Endothelial cell of coronary artery (primary cell): Measurements from ENCODE around the gene CIC. TPM values are rescaled to one million over a fixed set of nuclear protein-coding genes. Genes with fewer than 3 reads are reported as not detected.

Experiments used
- total RNA-seq: library from RNA; depleted of rRNA; stranded (reverse); fragments of >200 nt; gene quantifications from 2 replicates; pipeline ENCODE4 v1.2.3, GENCODE V29; 2014

Gene CIC
- total RNA-seq, result 11.9 and 19.3 TPM in 2 replicates

DNA sequence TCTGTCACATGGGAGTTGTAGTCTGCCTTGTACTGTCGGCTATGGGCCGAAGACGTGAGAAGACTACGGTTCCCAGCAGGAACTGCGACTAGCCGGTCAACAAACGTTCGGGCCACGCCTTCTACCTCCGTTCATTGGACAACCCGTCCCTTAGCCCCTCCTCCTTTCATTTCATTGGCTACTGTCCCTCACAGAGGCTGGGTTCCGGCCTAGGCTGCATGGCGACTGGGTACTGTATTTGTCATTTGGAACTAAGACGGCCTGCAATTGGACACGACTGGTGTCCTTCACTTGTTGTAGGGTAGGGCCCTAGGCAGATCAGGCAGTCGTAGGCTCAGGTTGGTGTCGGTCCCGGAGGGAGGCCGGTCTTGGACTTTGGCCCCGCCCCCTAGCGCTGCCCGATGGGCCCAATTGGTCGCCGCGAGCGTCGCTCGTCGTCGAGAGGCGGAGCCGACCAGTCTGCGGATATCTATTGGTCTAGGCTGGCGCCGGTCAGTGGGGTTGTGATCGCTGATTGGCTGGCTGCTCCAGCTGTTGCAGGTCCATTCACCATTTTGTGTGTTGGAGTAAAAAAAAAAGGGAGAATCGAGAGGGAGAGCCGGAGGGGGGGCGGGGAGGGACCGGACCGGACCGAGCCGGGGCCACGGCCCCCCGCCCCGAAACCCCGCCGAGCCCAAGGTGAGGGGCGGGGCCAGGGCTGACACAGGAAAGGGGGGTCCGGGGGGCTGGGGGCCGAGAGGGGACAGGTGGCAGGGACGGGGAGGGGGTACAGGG is at the start of gene CIC:
CIC (plus strand) TSS at position 549 of the 774 bp plus-strand sequence. CDS start 2,532 bp downstream, outside the sequence.

DNA sequence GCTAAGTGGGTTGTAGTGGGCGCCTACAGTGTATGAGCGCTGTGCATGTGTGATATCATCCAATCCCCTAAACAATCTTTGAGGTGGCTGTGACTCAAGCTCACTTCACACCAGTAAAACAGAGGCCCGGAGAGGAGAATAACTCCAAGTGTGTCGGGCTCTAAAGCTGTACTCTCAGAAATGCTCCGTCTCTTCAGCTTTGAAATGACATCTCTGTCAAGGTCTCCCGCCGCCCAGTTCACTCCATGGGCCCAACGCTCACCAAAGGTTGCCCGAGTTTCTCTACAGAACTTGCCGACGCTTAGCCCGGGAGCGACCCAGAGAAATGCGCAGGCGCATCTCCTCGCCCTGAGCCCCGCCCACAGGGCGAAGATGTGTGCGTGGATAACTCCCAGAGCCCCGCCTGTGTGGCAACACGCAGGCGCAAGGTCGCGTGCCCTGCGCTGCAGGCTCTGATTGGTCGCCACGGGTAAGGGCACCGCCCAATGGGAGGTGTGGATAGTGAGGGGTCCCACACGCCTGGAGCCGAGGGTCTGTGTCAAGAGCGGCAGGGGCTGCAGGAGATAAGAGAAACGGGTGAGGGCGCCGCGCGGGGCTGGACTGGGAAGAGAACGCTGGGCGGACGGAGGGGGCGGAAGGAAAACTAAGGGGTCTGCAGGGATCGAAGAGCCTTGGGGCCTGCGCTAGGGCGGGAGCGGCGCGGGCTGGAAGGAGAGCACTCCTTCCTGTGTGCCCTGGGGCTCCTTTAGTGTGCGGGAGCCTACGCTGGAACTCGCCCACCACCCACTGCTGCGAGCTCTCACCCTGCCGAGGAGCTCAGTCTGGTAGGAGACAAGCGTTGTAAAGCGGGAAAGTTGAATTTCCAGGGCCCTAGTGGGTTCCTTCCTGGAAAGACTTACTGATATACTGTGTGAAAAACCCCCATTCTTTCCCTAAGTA is 49.0 kb upstream of the CIC start, which contains the start of gene ZNF526:
ZNF526 (plus strand) TSS at position 501 of the 939 bp plus-strand sequence. CDS start 4,092 bp downstream, outside the sequence.

DNA sequence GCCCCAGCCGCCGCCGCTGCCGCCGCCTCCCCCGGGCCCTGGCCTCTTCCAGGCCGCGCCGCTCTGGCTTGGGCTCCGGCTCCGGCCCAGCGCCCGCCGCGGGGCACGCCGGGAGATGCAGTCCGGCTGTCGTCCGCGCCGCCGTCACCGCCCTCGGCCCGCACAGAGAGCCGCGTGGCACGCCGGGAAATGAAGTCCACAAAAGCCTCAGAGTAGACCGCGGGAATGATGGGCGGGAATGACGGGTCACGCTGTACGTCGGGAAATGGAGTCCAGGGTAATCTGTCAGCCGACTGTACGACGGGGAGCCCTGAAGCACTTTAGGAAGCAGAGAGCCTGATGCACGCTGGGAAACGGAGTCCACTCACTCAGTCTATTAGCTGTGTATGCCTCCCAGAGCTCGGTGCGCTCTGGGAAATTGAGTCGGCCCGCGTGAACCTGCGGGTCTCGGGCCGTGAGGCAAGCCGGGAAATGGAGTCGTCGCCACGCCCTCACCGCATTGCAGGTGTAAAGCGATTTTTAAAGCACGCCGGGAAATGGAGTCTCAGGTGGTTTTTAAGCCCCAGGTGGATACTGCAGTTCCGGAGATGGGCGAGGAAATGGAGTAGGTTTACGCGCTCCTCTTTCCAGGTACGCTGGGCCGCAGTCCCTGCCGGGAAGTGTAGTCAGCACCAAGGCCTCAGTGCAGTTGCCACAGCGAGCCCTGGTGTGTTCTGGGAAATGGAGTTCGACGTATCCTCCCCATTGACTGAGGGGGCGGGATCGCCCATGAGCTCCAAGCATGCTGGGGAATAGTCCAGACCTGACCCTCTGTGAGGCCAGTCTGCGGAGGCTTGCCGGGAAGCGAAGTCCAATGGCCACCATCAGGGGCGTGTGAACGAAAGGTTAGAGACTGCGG is 26.3 kb upstream of the CIC start, which contains the start of gene GSK3A:
GSK3A (minus strand) TSS at position 91 of the 898 bp plus-strand sequence. CDS start 137 bp downstream, outside the sequence.

DNA sequence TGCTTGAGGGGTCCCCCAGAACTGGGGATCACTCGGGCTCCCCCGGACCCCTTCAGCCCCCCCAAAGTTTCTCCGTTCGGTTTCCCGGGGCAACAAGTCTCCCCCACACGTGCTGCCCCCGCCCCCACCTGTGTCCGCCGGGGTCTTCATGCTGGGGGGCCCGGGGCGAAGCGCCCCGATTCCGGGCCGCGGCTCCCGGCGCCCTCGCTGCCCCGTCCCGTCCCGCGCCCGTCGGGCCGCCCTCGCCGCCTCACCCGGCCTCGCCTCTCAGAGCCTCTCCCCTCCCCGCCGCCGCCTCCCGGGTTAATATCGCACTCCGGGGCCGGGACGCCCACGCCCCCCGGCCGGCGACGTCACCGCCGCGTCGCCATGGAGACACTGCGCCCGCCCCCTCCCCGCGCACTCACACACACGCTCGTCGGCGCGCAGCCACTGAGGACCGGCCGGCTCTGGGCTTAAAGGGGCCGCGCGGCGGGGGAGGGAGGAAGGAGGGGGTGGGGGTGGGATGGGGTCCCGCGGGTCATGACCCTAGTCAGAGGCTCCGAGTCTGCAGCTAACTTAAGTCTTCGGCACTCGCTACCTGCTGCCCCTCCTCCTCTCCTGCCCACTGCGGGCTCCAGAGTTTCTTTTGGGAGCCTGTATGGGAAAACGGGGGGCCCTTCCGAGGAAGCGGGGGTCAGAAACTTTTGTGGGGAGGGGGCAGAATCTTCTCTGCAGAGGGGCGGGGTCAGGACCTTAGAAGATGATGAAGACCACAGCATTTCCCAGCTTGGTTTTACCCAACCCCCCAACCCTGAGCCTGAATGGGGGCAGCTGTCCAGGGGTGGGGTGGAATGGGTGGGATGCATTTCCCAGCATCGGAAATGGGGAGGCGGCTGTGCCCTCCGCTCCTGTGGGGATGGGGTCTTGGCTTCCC is 13.9 kb upstream of the CIC start, which contains the start of gene ERF:
ERF (minus strand) TSS at position 279 of the 916 bp plus-strand sequence; CDS start at position 150, 129 bp downstream.

DNA sequence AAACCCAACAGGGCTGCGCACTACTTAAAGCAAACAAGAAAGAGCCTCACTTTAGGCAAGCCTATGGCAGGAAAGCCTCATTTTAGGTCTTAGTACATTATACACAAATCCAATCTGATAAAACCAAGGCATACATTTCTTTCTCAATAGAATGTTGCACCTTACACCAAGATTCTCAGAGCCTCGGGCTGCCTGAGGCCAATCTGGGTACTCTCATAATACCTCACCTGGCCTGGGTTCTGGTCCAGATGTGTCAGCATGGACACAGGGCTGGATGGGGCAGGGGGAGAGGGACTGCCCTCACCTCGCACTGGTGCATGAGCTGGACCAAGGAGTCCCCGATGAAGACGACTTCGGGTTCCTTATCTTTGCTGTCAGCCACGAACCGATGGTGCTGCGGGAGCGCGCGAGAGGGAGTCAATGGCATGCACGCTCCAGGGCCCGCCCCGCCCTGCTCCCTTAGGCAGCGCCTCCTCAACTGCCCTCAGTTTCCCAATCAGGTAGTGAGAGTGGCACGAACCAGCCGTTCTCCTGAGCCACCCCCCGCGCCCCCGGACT is 32.7 kb downstream of the CIC start, which contains the start of gene PRR19:
PRR19 (plus strand) TSS at position 487 of the 558 bp plus-strand sequence. CDS start 7,453 bp downstream, outside the sequence.

DNA sequence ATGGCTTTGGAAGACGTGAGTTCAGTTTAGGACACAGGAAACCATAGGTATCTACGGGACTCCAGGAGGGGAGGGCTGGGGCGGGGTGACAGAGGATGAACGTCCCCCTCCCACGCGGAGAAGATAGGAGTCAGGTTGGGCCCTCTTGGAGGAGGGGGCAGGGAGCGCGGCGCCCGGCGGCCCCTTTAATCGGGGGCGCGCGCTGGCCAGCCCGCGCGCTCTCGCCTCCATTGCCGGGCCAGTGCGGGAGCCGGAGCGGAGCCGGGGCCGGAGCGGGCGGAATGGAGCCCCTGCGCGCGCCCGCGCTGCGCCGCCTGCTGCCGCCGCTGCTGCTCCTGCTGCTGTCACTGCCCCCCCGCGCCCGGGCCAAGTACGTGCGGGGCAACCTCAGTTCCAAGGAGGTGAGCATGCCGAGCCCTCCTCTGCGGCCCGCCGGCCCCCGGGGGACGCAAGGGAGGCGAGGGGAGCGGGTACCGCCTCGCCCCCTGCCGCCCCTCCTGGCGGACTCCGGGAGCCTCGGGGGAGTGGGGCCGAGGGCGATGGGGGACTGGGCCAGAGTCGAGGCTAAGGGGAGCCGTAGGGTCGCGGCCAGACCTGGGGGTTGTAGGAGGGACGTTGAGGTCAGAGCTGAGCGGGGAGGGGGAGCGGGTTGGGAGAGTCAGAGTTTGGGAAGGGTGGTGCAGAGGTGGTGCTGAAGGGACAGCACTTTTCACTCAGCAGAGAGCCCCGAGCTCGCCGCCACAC is 44.2 kb downstream of the CIC start, which contains the start of gene TMEM145:
TMEM145 (plus strand) TSS at position 214 of the 744 bp plus-strand sequence; CDS start at position 282, 68 bp downstream.

DNA sequence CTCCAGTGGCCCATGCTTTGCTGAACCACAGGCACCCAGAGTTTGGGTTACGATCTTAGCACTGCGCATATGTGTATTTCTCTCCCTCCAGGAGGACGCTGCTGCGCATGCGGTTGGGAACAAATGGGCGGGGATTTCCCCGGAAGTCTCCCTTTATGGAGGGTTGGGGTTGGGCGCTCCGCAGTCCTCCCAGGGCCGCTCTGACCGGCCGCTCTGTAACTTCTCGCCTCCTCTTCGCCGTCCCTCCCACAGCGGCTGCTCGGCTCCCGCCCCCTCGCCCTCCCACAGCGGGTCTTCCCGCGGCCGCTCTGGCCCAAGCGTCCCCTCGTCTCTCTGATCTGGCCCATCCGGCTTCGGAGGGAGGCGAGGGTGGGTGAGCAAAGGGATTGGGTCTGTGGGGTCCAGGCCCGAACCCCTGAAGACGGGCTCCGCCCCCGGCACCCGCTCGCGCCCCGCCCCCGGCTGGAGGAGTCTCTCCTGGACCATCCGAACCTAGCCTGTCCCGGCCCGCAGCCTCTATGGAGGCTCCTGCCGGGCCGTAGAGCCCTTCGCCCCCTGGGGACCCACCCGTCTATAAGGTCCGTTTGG is 56.4 kb downstream of the CIC start, which contains the start of gene MEGF8:
MEGF8 (plus strand) TSS at position 328 of the 588 bp plus-strand sequence. CDS start 609 bp downstream, outside the sequence.

Other genes starting within 250 kb of the CIC start
- gene GRIK5, start 199.0 kb upstream of the CIC start, total RNA-seq, result 0.09 and 0.18 TPM in 2 replicates
- gene ZNF574, start 193.1 kb upstream of the CIC start, total RNA-seq, result 9.9 and 10.3 TPM in 2 replicates
- gene POU2F2, start 136.8 kb upstream of the CIC start, total RNA-seq, result 0.19 and 0.27 TPM in 2 replicates
- 13.0 and 14.9 TPM in 2 replicates for gene DEDD2, start 51.6 kb upstream of the CIC start, total RNA-seq
- gene ZNF526, start 48.9 kb upstream of the CIC start, total RNA-seq, result 8.5 and 11.7 TPM in 2 replicates
- 11.3 and 13.2 TPM in 2 replicates for gene GSK3A, start 26.6 kb upstream of the CIC start, total RNA-seq
- gene ERF, start 14.1 kb upstream of the CIC start, total RNA-seq, result 22.4 and 25.8 TPM in 2 replicates
- 0.09 and 0.27 TPM in 2 replicates for gene PRR19, start 32.9 kb downstream of the CIC start, total RNA-seq
- 19.7 and 52.5 TPM in 2 replicates for gene PAFAH1B3, start 33.4 kb downstream of the CIC start, total RNA-seq
- 0.19 TPM in 1 of 2 replicates, not detected in the other for gene TMEM145, start 44.1 kb downstream of the CIC start, total RNA-seq
- gene MEGF8, start 56.4 kb downstream of the CIC start, total RNA-seq, result 22.0 and 35.5 TPM in 2 replicates
- not detected in 2 replicates for gene CNFN, start 121.0 kb downstream of the CIC start, total RNA-seq
- 3.5 and 5.3 TPM in 2 replicates for gene LIPE, start 158.1 kb downstream of the CIC start, total RNA-seq
- gene CXCL17, start 173.7 kb downstream of the CIC start, total RNA-seq, result not detected in 2 replicates